PC-3 (cell line): ENCODE results near the gene RBM4B. TPM values are rescaled to one million over a fixed set of nuclear protein-coding genes. Genes with fewer than 3 reads are reported as not detected.

Source experiments
- ATAC-seq: fragments of 200-7000 bp; cut with Tn5 transposase; 2 replicates; pipeline ENCODE4 v1.9.1; 2020; ENCODE audit warnings: mild to moderate bottlenecking, moderate library complexity
- BruUV-seq: library from RNA; stranded (reverse); fragments of 400-500 nt; replicated peaks from 2 replicates; lab custom pipeline; 2021; lab: Mats Ljungman, UMichigan
- CTCF ChIA-PET: fragments of 300-600 bp; sonication (Branson Sonifier 250); formaldehyde crosslinking; loops from one replicate; lab custom pipeline; 2022; ENCODE audit warnings: antibody characterized with exemption; lab: Charles Lee
- POLR2A ChIA-PET: fragments of 300-600 bp; sonication (Branson Sonifier 250); formaldehyde crosslinking; loops from one replicate; lab custom pipeline; 2022; ENCODE audit warnings: antibody characterized with exemption; ENCODE audit not compliant: unreplicated experiment; lab: Charles Lee
- DNase-seq: peaks from one replicate; pipeline ENCODE4 v3.0.0-alpha.2; 2015
- H2AFZ ChIP-seq: fragments of 300-600 bp; sonication (generic); 2 replicates; pipeline ENCODE4 v1.6.0; 2016; ENCODE audit warnings: antibody characterized with exemption, low read length
- H3F3A ChIP-seq: fragments of 300-600 bp; sonication (generic); one replicate; pipeline ENCODE4 v1.6.0; 2017; ENCODE audit warnings: antibody characterized with exemption, low read length, control low read depth, mild to moderate bottlenecking; ENCODE audit not compliant: unreplicated experiment
- H3K27ac ChIP-seq: fragments of 300-600 bp; sonication (generic); 2 replicates; pipeline ENCODE4 v1.5.1; 2016; ENCODE audit warnings: mild to moderate bottlenecking, low read length
- H3K27me3 ChIP-seq: fragments of 300-600 bp; sonication (generic); 2 replicates; pipeline ENCODE4 v1.6.1; 2016; ENCODE audit warnings: low read length, mixed read lengths
- H3K36me3 ChIP-seq: fragments of 300-600 bp; sonication (generic); 2 replicates; pipeline ENCODE4 v1.6.1; 2016; ENCODE audit warnings: low read depth, mixed run types, low read length, mixed read lengths
- H3K4me1 ChIP-seq: fragments of 300-600 bp; sonication (generic); 2 replicates; pipeline ENCODE4 v1.5.1; 2016; ENCODE audit warnings: low read length; ENCODE audit not compliant: insufficient read depth
- H3K4me2 ChIP-seq: fragments of 300-600 bp; sonication (generic); 2 replicates; pipeline ENCODE4 v1.6.0; 2016; ENCODE audit warnings: low read length
- H3K4me3 ChIP-seq: fragments of 300-600 bp; sonication (generic); 2 replicates; pipeline ENCODE4 v1.5.1; 2016; ENCODE audit warnings: mild to moderate bottlenecking, low read length, mixed read lengths
- H3K79me2 ChIP-seq: fragments of 300-600 bp; sonication (generic); 2 replicates; pipeline ENCODE4 v1.6.1; 2017; ENCODE audit warnings: low read length, mixed read lengths
- H3K9ac ChIP-seq: fragments of 300-600 bp; sonication (generic); 2 replicates; pipeline ENCODE4 v1.6.0; 2016; ENCODE audit warnings: mild to moderate bottlenecking, low read length
- H3K9me2 ChIP-seq: fragments of 300-600 bp; sonication (generic); replicated peaks from 2 replicates; pipeline ENCODE4 v1.6.1; 2016; ENCODE audit warnings: mixed run types, low read length, mixed read lengths
- H3K9me3 ChIP-seq: fragments of 300-600 bp; sonication (generic); 2 replicates; pipeline ENCODE4 v1.6.1; 2016; ENCODE audit warnings: low read length, mixed read lengths
- H4K20me1 ChIP-seq: fragments of 300-600 bp; sonication (generic); 2 replicates; pipeline ENCODE4 v1.6.1; 2016; ENCODE audit warnings: low read length, mixed read lengths
- EZH2 ChIP-seq: fragments of 300-600 bp; sonication (generic); IDR thresholded peaks from one replicate; pipeline ENCODE4 v1.6.1; 2017; ENCODE audit warnings: antibody characterized with exemption, mild to moderate bottlenecking, low read length; ENCODE audit not compliant: unreplicated experiment
- EZH2phosphoT487 ChIP-seq: fragments of 300-600 bp; sonication (generic); IDR thresholded peaks from 2 replicates; pipeline ENCODE4 v1.6.1; 2018; ENCODE audit warnings: mild to moderate bottlenecking, antibody characterized with exemption, low read length, borderline replicate concordance
- intact Hi-C: fragments of 100-400 bp; cut with micrococcal nuclease; formaldehyde crosslinking; loops from 2 replicates; pipeline ENCODE4 v1.9.0; 2023
- total RNA-seq: library from RNA; depleted of rRNA; stranded (reverse); fragments of >200 nt; gene quantifications from 2 replicates; pipeline ENCODE4 v1.2.3, GENCODE V29; 2014
- TF ChIP-seq, protein P1 (sequence below): fragments of 300-600 bp; sonication (generic); conservative IDR thresholded peaks from 2 replicates; pipeline ENCODE4 v1.5.1; 2017; ENCODE audit warnings: antibody characterized with exemption, low read depth, mild to moderate bottlenecking, low read length

Gene RBM4B
- total RNA-seq, 1 experiment from 2014 or later = 40.2 TPM

DNA sequence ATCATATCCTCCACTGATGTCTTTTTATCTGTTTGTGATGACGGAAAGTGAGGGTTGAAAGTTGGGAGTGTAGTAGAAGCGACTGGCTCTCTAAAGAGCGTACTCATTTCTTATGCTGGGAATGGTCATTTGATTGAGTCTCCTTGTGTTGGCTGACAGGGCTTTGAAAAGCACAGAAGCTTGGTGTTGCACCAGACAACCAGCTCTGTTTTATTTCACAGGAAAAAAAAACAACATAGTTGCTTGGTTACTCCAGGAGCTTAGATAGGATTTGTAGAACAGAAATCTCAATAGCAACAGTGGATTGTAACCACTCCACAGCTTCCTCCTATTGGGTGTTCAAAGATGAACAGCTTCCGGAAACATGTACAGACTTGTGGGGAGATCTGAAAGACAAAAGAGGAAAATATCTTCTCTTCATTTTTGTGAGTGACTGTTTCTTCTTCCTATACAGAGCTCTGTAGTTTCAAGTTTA, 58.6 kb downstream of the RBM4B start:
- H3K79me2 ChIP-seq = peaks cover 89% of the 10 kb centered on the region
- peak overlapping the region; percentile 88 for H3K4me2 ChIP-seq
- no peak overlapping the region for H2AFZ ChIP-seq
- peaks cover 52% of the 10 kb centered on the region for H3K36me3 ChIP-seq
- ATAC-seq (no peak), DNase-seq (no peak)
- H3K27ac ChIP-seq = no peak overlapping the region
- H3K4me1 ChIP-seq = peaks cover 21% of the 10 kb centered on the region
- TF ChIP-seq, protein P1, sequence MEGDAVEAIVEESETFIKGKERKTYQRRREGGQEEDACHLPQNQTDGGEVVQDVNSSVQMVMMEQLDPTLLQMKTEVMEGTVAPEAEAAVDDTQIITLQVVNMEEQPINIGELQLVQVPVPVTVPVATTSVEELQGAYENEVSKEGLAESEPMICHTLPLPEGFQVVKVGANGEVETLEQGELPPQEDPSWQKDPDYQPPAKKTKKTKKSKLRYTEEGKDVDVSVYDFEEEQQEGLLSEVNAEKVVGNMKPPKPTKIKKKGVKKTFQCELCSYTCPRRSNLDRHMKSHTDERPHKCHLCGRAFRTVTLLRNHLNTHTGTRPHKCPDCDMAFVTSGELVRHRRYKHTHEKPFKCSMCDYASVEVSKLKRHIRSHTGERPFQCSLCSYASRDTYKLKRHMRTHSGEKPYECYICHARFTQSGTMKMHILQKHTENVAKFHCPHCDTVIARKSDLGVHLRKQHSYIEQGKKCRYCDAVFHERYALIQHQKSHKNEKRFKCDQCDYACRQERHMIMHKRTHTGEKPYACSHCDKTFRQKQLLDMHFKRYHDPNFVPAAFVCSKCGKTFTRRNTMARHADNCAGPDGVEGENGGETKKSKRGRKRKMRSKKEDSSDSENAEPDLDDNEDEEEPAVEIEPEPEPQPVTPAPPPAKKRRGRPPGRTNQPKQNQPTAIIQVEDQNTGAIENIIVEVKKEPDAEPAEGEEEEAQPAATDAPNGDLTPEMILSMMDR = no peak
- no peak for TF ChIP-seq EZH2phosphoT487
- no peak for TF ChIP-seq EZH2
- no TSS peak for BruUV-seq
- peak overlapping the region; percentile 94; the same call in 1 of the 2 replicates for H3K9ac ChIP-seq
- ChIA-PET POLR2A (interaction anchor here (0.5 to 1.4 kb wide), 2 partner anchors 19 to 249 kb away, joined by 14 to 16 read pairs; no protein-coding TSS in a partner anchor), CTCF (interaction anchor here (0.6 kb wide), 1 partner anchor 22 kb away, joined by 6 read pairs; no protein-coding TSS in a partner anchor)
- intact Hi-C loops = no loop called here
- peak overlapping the region; percentile 89 for H3K4me3 ChIP-seq
- no peaks in the 10 kb centered on the region for H3K27me3 ChIP-seq
- H3K9me3 ChIP-seq = no peaks in the 10 kb centered on the region
- H3K9me2 ChIP-seq = no peaks in the 10 kb centered on the region
- H4K20me1 ChIP-seq = peaks cover 70% of the 10 kb centered on the region
- no peaks in the 10 kb centered on the region for H3F3A ChIP-seq

DNA sequence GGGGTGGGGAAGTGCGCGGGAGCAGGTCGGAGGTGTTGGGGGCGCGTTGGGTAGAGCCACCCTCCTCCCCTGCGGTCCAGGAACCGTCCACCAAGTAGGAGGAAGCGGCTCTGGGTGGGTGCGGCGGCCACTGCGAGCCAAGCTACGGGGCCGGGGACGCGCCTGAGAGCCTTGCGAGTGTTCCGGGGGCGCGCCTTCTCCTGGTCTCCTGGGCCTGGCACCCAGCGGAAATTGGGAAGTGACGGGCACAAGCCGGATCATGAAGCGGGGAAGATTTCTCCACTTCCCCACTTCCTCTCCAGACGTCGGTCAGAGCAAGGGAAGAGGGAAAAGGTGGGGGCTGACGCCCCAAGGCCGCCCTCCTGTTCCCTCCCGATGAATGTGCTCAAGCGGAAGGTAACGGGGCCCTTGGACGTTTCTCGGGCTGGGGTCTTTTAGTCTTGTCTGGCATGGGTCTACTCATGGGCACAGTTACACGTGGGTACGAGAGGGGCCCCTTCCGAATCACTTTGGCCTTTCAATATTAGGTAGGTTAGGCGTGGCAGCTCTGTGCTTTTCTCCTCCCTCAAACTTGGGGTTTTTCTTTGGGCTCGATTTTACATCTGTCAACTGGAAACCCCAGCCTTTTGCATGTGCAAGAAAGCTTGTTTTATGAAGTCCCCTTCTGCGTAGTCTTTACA, 60.4 kb downstream of the RBM4B start:
- H3K4me2 ChIP-seq = peak overlapping the region; percentile 88
- ChIA-PET POLR2A (interaction anchor here (0.5 to 1.5 kb wide), 7 partner anchors 19 to 151 kb away, joined by 3 to 20 read pairs (median 3); partner anchors contain the start of genes DPP3, RBM4 and ZDHHC24), CTCF (no interaction called here)
- H3K27me3 ChIP-seq = no peaks in the 10 kb centered on the region
- no peaks in the 10 kb centered on the region for H3K9me2 ChIP-seq
- ATAC-seq (peak; percentile 9), DNase-seq (peak; percentile 44)
- peaks cover 35% of the 10 kb centered on the region for H3K36me3 ChIP-seq
- no peak overlapping the region for H2AFZ ChIP-seq
- H3K9me3 ChIP-seq = no peaks in the 10 kb centered on the region
- BruUV-seq = no TSS peak
- intact Hi-C loops = loop anchor here (2.0 kb wide), 3 partner anchors 22 to 70 kb away; partner anchors contain the start of genes ACTN3, CCDC87, CCS and RBM4
- peaks cover 31% of the 10 kb centered on the region for H3K4me1 ChIP-seq
- peak overlapping the region; percentile 89 for H3K4me3 ChIP-seq
- peak overlapping the region; percentile 72 for H3K27ac ChIP-seq
- H3K9ac ChIP-seq = peak overlapping the region; percentile 94
- TF ChIP-seq, protein P1 = no peak
- TF ChIP-seq EZH2phosphoT487 (no peak), EZH2 (no peak)
- H3K79me2 ChIP-seq = peaks cover 71% of the 10 kb centered on the region
- H3F3A ChIP-seq = no peaks in the 10 kb centered on the region
- H4K20me1 ChIP-seq = peaks cover 51% of the 10 kb centered on the region
